Measurements from ENCODE around the gene EML6. TPM values are rescaled to one million over a fixed set of nuclear protein-coding genes. Genes with fewer than 3 reads are reported as not detected.

Gene EML6
- total RNA-seq, 1 donor from 2014 or later, result 0.39 TPM

DNA sequence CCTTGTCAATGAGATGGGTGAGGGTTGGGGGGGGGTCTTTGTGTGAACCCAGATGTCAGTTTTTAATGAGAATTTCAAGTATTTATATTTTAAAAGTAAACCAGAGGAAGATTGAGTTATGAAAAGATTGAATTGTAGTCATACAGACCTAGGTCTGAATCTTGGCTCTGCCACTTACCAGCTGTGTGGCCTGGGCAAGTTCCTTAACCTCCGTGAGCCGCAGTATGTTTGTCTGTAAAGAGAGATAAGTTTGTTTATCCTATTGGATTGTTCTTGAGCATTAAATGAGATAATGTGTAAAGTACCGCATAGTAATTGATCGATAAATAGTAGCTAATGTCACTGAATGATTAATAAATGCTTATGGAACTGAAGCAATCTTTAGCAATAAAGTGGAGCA is 63.8 kb downstream of the EML6 start:
- Mint-ChIP-seq H3K27me3 (ENCODE audit: insufficient read depth, low read depth) (no peaks in the 10 kb centered on the region), H3K9me3 (peaks cover 2% of the 10 kb centered on the region), H3K4me1 (no peaks in the 10 kb centered on the region)

DNA sequence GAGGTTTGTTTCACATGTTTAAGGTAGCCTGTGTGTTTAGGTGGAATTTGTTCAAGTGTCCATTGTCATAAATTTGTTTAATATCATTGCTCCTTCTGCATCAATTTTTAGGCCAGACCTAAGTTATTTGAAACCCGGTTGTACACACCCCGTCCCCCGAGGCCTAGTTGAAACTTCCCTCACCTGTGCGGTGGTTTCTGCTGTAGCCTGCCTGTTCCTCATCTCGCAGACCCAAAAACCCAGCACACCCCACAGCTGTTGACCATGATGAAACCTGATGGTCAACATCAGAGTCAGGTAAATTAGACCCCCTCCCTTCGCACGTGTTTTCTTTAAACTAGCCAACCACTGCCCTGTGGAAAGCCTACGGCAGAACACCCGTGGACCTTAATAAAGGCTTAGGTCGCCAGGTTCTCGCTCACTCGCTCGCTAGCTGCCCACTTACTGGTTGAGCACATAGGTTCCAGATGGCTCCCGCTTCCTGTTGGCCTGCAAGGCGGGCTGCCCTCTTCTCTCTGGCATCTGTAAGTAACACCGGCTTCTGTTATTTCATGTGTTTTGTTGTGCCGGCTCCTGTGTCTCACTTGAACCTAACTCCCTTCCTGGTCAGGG is 64.4 kb downstream of the EML6 start:
- TF ChIP-seq, protein P1, sequence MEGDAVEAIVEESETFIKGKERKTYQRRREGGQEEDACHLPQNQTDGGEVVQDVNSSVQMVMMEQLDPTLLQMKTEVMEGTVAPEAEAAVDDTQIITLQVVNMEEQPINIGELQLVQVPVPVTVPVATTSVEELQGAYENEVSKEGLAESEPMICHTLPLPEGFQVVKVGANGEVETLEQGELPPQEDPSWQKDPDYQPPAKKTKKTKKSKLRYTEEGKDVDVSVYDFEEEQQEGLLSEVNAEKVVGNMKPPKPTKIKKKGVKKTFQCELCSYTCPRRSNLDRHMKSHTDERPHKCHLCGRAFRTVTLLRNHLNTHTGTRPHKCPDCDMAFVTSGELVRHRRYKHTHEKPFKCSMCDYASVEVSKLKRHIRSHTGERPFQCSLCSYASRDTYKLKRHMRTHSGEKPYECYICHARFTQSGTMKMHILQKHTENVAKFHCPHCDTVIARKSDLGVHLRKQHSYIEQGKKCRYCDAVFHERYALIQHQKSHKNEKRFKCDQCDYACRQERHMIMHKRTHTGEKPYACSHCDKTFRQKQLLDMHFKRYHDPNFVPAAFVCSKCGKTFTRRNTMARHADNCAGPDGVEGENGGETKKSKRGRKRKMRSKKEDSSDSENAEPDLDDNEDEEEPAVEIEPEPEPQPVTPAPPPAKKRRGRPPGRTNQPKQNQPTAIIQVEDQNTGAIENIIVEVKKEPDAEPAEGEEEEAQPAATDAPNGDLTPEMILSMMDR (IDR thresholded peaks at IDR 0.05), result no peak
- TF ChIP-seq EZH2phosphoT487 (IDR thresholded peaks at IDR 0.05), result no peak
- no peak for TF ChIP-seq EZH2 (IDR thresholded peaks at IDR 0.05)
- Mint-ChIP-seq H3K27ac (no peak overlapping the region), H3K27me3 (ENCODE audit: insufficient read depth, low read depth) (no peaks in the 10 kb centered on the region), H3K4me3 (no peak overlapping the region), H3K36me3 (no peaks in the 10 kb centered on the region), H3K4me1 (no peaks in the 10 kb centered on the region), H3K9me3 (peaks cover 2% of the 10 kb centered on the region)
- Histone ChIP-seq H2AFZ (replicated peaks) (no peak overlapping the region), H3K36me3 (no peaks in the 10 kb centered on the region), H3K79me2 (ENCODE audit: low read depth) (no peaks in the 10 kb centered on the region), H3K4me3 (no peak overlapping the region), H3K27ac (no peak overlapping the region), H3K9ac (no peak overlapping the region), H3K4me2 (no peak overlapping the region), H4K20me1 (ENCODE audit: low read depth) (no peaks in the 10 kb centered on the region), H3K4me1 (no peaks in the 10 kb centered on the region), H3F3A (ENCODE audit: low read depth) (no peaks in the 10 kb centered on the region), H3K27me3 (no peaks in the 10 kb centered on the region), H3K9me3 (ENCODE audit: low read depth) (no peaks in the 10 kb centered on the region)
- no peak for DNase-seq (ENCODE audit: low spot score)

More for the DNA sequence above, 63.8 kb downstream of the EML6 start:
- no peaks in the 10 kb centered on the region for H3K9me3 ChIP-seq (ENCODE audit: low read depth)
- H2AFZ ChIP-seq (replicated peaks), result no peak overlapping the region
- H3K27me3 ChIP-seq, result no peaks in the 10 kb centered on the region
- H3F3A ChIP-seq (ENCODE audit: low read depth), result no peaks in the 10 kb centered on the region
- no peaks in the 10 kb centered on the region for H3K36me3 ChIP-seq
- DNase-seq (ENCODE audit: low spot score), result no peak
- H3K9ac ChIP-seq, result no peak overlapping the region
- no peaks in the 10 kb centered on the region for H4K20me1 ChIP-seq (ENCODE audit: low read depth)
- no peak for TF ChIP-seq EZH2phosphoT487 (IDR thresholded peaks at IDR 0.05)
- TF ChIP-seq EZH2 (IDR thresholded peaks at IDR 0.05), result no peak
- TF ChIP-seq, protein P1 (IDR thresholded peaks at IDR 0.05), result no peak
- H3K27ac ChIP-seq, result no peak overlapping the region
- H3K4me3 Mint-ChIP-seq, result no peak overlapping the region
- no peaks in the 10 kb centered on the region for H3K79me2 ChIP-seq (ENCODE audit: low read depth)
- H3K36me3 Mint-ChIP-seq, result no peaks in the 10 kb centered on the region
- no peak overlapping the region for H3K27ac Mint-ChIP-seq
- no peak overlapping the region for H3K4me3 ChIP-seq
- no peaks in the 10 kb centered on the region for H3K4me1 ChIP-seq
- H3K4me2 ChIP-seq, result no peak overlapping the region

DNA sequence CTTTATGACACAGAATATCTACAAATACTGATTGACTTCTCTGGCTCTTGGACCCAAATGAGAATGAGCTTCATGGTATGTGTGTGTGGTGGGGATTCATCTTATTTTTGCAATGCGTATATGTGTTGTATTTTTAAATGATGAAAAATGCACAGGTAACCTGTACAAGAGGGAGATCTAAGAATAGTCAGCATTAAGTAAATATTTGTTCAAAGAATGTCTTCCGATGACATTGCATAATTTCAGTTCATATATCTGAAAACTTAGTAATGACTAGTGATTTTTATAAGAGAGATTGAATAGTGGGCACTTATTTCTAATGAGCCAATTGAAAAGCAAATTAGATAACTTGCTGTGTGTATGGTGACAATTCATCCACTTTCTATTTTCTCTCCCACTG is 66.4 kb downstream of the EML6 start:
- H3F3A ChIP-seq (ENCODE audit: low read depth), result no peaks in the 10 kb centered on the region

More for the DNA sequence above, 66.4 kb downstream of the EML6 start:
- Histone ChIP-seq H3K4me1 (no peaks in the 10 kb centered on the region), H3K9ac (no peak overlapping the region), H3K79me2 (ENCODE audit: low read depth) (no peaks in the 10 kb centered on the region), H3K9me3 (ENCODE audit: low read depth) (no peaks in the 10 kb centered on the region), H4K20me1 (ENCODE audit: low read depth) (no peaks in the 10 kb centered on the region), H3K27ac (no peak overlapping the region), H3K4me3 (no peak overlapping the region), H2AFZ (replicated peaks) (no peak overlapping the region), H3K36me3 (no peaks in the 10 kb centered on the region), H3K27me3 (no peaks in the 10 kb centered on the region), H3K4me2 (no peak overlapping the region)
- no peak overlapping the region for H3K4me3 Mint-ChIP-seq
- peaks cover 7% of the 10 kb centered on the region for H3K4me1 Mint-ChIP-seq
- H3K27ac Mint-ChIP-seq, result no peak overlapping the region
- TF ChIP-seq, protein P1 (IDR thresholded peaks at IDR 0.05), result no peak
- TF ChIP-seq EZH2 (IDR thresholded peaks at IDR 0.05), result no peak
- TF ChIP-seq EZH2phosphoT487 (IDR thresholded peaks at IDR 0.05), result no peak
- H3K27me3 Mint-ChIP-seq (ENCODE audit: insufficient read depth, low read depth), result peaks cover 3% of the 10 kb centered on the region
- H3K36me3 Mint-ChIP-seq, result no peaks in the 10 kb centered on the region
- peaks cover 2% of the 10 kb centered on the region for H3K9me3 Mint-ChIP-seq
- DNase-seq (ENCODE audit: low spot score), result no peak
